H1 (cell line): Measurements from ENCODE around the gene NDUFA11.

Experiments used
- CHD2 ChIP-seq: IDR thresholded peaks from 2 replicates; pipeline ENCODE4 v1.6.1; 2012; ENCODE audit warnings: low read length, improper control_type of control experiment
- EZH2 ChIP-seq: fragments of 200-600 bp; sonication (generic); IDR thresholded peaks from 2 replicates; pipeline ENCODE4 v1.7.1; 2012; ENCODE audit warnings: low read depth, mild to moderate bottlenecking, moderate library complexity, low read length, inconsistent platforms; ENCODE audit not compliant: severe bottlenecking
- GTF2F1 ChIP-seq: IDR thresholded peaks from 2 replicates; pipeline ENCODE4 v1.6.1; 2012; ENCODE audit warnings: low read depth, low read length, improper control_type of control experiment, borderline replicate concordance
- JUN ChIP-seq: IDR thresholded peaks from 2 replicates; pipeline ENCODE4 v1.6.1; 2011; ENCODE audit warnings: low read depth, mild to moderate bottlenecking, improper control_type of control experiment, low read length
- POLR2AphosphoS5 ChIP-seq: IDR thresholded peaks from 2 replicates; pipeline ENCODE4 v1.6.1; 2011; ENCODE audit warnings: low read depth, low read length
- RFX5 ChIP-seq: IDR thresholded peaks from 2 replicates; pipeline ENCODE4 v1.6.1; 2011; ENCODE audit warnings: low read depth, low read length, improper control_type of control experiment, borderline replicate concordance
- RNF2 ChIP-seq: fragments of 200-900, 300-1000 bp; sonication (generic); IDR thresholded peaks from 2 replicates; pipeline ENCODE4 v1.7.1; 2016; ENCODE audit warnings: borderline replicate concordance, low read depth, mild to moderate bottlenecking, antibody characterized with exemption, low read length; ENCODE audit not compliant: poor library complexity, severe bottlenecking; ENCODE audit errors: missing control alignments
- SUZ12 ChIP-seq: fragments of 200-600 bp; sonication (generic); IDR thresholded peaks from 2 replicates; pipeline ENCODE4 v1.6.1; 2012; ENCODE audit warnings: mild to moderate bottlenecking, inconsistent platforms, low read length, moderate library complexity, mixed read lengths
- TAF1 ChIP-seq: IDR thresholded peaks from 2 replicates; pipeline ENCODE4 v1.6.1; 2011; ENCODE audit warnings: mild to moderate bottlenecking, low read depth, low read length
- TF ChIP-seq, protein P1 (sequence below), 3 experiments: IDR thresholded peaks; 1 replicate in 2 of 3; 2 replicates in 1 of 3; pipeline versions ENCODE4 v1.5.1 to v1.6.1; 2011; ENCODE audit warnings: low read length in 3 of 3, mild to moderate bottlenecking in 3 of 3, inconsistent platforms in 2 of 3, low read depth in 1 of 3, moderate library complexity in 1 of 3; ENCODE audit not compliant: insufficient read depth in 1 of 3; ENCODE audit errors: control extremely low read depth in 1 of 3
- TF ChIP-seq, protein P2 (sequence below): IDR thresholded peaks from 2 replicates; pipeline ENCODE4 v1.6.1; 2012; ENCODE audit warnings: inconsistent platforms

DNA sequence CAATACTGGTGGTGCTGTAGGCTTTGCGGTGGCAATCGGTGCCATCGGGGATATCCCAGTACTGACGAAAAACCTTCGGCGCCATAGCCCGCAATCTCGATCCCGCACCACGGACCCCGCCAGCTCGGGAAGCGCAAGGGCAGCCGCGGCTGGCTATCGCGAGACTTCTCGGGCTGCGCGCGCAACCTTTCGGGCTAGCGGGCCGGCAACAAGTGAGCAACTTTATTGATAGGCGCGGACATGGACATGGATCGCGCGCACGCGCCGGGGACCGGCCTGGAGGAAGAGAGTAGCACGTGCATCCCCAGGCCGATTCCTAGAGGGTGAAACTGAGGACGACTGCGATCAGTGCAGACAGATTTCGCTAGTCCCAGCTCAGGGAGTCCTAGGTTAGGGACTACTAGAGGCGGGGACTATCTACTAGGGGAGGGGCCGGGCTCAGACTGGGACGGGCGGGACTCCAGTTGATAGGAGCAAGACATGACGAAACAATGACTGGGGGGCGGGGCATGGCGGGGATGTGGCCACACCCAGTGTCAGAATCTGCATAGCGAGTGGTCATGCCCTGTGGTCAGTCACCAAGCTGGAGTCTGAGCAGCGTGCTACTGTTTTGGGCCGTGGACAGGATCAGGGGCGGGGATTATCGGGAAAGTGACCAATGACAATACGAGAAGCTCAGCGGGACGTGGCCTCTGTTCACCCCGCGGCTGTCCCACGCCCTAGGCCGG is at the start of gene NDUFA11:
- TF ChIP-seq, protein P1, sequence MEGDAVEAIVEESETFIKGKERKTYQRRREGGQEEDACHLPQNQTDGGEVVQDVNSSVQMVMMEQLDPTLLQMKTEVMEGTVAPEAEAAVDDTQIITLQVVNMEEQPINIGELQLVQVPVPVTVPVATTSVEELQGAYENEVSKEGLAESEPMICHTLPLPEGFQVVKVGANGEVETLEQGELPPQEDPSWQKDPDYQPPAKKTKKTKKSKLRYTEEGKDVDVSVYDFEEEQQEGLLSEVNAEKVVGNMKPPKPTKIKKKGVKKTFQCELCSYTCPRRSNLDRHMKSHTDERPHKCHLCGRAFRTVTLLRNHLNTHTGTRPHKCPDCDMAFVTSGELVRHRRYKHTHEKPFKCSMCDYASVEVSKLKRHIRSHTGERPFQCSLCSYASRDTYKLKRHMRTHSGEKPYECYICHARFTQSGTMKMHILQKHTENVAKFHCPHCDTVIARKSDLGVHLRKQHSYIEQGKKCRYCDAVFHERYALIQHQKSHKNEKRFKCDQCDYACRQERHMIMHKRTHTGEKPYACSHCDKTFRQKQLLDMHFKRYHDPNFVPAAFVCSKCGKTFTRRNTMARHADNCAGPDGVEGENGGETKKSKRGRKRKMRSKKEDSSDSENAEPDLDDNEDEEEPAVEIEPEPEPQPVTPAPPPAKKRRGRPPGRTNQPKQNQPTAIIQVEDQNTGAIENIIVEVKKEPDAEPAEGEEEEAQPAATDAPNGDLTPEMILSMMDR (IDR thresholded peaks at IDR 0.05; ENCODE audit: control extremely low read depth in 1 of 3, insufficient read depth in 1 of 3, low read depth in 1 of 3, low read length in 3 of 3), result no peak
- TF ChIP-seq JUN (no peak), GTF2F1 (peak; percentile 63; the same call in 1 of the 2 replicates), RFX5 (no peak), TAF1 (peak; percentile 74), SUZ12 (no peak), EZH2 (no peak), RNF2 (no peak), CHD2 (peak; percentile 98), POLR2AphosphoS5 (peak; percentile 85)
- TF ChIP-seq, protein P2, sequence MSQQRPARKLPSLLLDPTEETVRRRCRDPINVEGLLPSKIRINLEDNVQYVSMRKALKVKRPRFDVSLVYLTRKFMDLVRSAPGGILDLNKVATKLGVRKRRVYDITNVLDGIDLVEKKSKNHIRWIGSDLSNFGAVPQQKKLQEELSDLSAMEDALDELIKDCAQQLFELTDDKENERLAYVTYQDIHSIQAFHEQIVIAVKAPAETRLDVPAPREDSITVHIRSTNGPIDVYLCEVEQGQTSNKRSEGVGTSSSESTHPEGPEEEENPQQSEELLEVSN, result no peak; the same call in none of the 2 replicates
